GM10266 (cell line): ENCODE results near the gene SSTR3.

ENCODE experiments used
- DNase-seq: peaks from one replicate; pipeline ENCODE4 v3.0.0; 2012; ENCODE audit errors: extremely low spot score
- CTCF ChIP-seq: IDR thresholded peaks from 2 replicates; pipeline ENCODE4 v1.5.1; 2012; ENCODE audit warnings: mild to moderate bottlenecking, low read depth; ENCODE audit not compliant: control insufficient read depth, insufficient read depth; ENCODE audit errors: missing control alignments

Gene SSTR3

GRCh38 chr22:37245740-37246139, 33.5 kb upstream of the SSTR3 start:
- TF ChIP-seq CTCF: no peak
- DNase-seq: no peak

- DNase-seq: no peak
These were observed 32.8 kb upstream of the SSTR3 start for GRCh38 chr22:37244922-37245722.

GRCh38 chr22:37244114-37244921, 32.0 kb upstream of the SSTR3 start, which contains the start of gene RAC2:
Gene RAC2, minus strand, starts transcription at chr22:37244269. Its CDS starts 121 bp downstream, at chr22:37244148.
- DNase-seq: peak; percentile 77
- no peak for TF ChIP-seq CTCF

More at GRCh38 chr22:37244922-37245722, 32.8 kb upstream of the SSTR3 start:
- TF ChIP-seq CTCF: no peak

GRCh38 chr22:37243402-37244113, 31.3 kb upstream of the SSTR3 start:
- DNase-seq: no peak
- TF ChIP-seq CTCF: no peak

DNA sequence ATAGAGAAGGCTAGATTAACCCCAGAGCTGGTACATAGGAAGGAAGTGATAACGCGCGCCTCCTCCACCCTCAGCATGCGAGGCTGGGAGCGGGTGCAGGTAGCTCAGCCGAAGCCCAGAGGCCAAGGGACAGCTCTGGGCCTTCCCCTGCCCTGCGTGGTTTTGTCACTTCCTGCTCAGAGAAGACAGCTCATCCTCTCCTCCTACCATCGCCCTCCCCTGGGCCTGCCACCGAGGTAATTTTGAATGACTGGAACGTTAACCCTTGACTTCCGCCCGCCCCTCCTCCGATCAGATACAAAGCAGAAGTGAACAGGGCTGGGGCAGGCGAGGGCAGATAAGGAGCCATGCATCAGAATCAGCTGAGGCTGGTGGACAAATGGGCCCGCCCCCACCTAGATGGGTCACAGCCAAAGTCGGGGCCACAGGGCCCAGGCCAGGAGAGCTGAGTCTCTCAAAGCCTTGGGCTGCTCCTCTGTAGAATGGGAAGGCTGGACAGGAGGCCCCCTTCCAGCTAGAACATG, 30.2 kb upstream of the SSTR3 start:
- peak; percentile 85 for DNase-seq
- TF ChIP-seq CTCF: no peak

DNA sequence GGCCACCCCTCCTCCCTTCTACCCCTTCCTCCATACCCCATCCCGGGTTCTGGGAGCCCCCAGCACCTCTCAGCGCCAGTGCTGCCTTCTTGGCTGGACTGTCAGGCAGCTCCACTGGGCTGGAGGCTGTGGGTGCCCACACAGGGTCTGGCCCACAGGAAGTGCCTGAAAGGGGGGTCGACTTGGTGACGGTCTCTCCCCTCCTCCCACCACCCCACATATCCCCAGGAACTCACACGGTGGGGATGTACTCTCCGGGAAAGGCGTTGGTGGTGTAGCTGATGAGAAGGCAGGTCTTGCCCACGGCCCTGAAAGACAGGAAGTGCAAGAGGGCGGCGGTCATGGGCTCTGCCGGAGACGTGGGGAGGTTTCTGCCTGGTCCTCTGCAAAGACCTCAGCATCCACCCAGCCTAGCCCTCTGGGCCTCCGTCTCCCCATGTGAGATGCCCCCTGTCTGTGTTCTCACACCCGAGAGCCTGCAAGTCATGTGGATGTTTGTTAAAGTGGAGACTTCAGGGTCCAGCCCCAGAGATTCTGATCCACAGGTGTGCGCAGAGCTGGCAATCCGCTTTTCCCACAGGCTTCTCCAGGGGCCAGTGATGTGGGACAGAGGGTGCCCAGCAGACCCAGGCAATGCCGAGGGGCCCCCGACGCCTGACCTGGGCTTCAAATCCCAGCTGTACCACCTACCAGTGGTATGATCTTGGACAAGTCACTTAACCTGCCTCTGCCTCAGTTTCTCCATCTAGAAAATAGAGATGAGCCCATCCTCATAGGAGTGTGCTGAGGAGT, 29.3 kb upstream of the SSTR3 start:
- no peak for TF ChIP-seq CTCF
- no peak for DNase-seq
